ENCODE data around the gene NUSAP1.
A peak's percentile ranks its signal among the peaks of the same experiment; 100 is the strongest.
"Not testable (repeated sequence)": the region's sequence is repeated elsewhere in the genome, so short reads cannot be mapped to it uniquely, and the experiment has no call there.

Gene NUSAP1, protein sequence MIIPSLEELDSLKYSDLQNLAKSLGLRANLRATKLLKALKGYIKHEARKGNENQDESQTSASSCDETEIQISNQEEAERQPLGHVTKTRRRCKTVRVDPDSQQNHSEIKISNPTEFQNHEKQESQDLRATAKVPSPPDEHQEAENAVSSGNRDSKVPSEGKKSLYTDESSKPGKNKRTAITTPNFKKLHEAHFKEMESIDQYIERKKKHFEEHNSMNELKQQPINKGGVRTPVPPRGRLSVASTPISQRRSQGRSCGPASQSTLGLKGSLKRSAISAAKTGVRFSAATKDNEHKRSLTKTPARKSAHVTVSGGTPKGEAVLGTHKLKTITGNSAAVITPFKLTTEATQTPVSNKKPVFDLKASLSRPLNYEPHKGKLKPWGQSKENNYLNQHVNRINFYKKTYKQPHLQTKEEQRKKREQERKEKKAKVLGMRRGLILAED

DNA sequence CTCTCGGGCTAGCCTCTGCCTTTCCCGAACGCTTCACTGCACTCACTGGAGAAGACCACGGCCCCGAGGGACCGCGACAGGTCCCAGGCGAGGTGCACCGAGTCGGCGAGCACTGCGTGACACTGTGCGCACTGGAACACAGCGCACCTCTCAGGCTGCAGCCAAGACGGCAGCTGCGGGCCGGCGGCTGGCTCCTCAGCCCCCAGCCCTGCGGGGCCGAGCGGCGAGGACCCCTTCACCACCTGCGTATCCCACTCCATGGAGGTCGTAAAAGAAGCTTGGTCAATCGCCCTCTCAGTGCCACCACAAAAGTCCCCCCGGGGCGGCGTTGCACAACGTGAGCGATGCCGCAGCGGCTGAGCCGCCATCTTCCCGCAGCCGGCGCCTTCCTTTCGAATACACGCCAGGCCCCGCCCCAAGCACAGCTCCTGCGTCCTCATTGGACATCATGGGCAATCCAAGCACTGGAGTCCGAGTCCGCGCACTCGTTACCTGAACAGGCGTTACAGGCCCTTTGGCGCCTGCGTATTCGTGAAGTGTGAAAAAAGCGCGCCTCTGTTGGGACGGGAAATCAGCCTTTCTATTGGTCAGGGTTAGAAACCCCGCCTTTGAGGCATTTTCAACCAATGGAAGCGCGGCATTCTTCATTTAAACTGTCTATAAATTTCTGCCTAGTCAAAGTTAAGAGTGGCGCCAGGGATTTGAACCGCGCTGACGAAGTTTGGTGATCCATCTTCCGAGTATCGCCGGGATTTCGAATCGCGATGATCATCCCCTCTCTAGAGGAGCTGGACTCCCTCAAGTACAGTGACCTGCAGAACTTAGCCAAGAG is at the start of gene NUSAP1, which contains the start of gene OIP5:
TSS of gene NUSAP1 (plus strand) at position 688 of the 832 bp plus-strand sequence. CDS start at position 765, 77 bp downstream.
TSS of gene OIP5 (minus strand) at position 398 of the 832 bp plus-strand sequence. CDS start at position 368, 30 bp downstream.
- DNase-seq (ENCODE audit: low read depth in 2 of 3, low spot score in 1 of 3) = peak; percentile 95 to 98 (median 98)

DNA sequence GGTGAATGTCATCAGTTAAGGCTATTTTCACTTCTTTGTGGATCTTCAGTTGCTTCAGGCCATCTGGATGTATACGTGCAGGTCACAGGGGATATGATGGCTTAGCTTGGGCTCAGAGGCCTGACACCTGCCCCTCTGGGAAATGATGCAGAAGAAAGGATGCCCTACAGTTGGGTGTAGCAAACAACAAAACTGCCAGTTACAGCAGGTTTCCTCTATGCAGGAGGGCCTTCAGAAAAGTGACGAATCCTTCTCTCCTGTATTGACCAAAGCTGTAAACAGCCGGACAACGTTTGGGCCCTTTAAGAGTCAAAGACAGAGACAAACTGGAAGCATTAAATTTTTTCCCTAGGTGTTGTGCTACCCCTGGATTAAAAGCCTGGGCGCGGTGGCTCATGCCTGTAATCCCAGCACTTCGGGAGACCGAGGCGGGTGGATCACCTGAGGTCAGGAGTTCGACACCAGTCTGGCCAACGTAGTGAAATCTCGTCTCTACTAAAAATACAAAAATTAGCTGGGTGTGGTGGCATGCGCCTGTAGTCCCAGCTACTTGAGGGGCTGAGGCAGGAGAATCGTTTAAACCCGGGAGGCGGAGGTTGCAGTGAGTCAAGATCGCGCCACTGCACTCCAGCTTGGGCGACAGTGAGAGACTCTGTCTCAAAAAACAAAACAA is 49.6 kb upstream of the NUSAP1 start:
- not testable (repeated sequence) for DNase-seq (ENCODE audit: low read depth in 2 of 3, low spot score in 1 of 3)

DNA sequence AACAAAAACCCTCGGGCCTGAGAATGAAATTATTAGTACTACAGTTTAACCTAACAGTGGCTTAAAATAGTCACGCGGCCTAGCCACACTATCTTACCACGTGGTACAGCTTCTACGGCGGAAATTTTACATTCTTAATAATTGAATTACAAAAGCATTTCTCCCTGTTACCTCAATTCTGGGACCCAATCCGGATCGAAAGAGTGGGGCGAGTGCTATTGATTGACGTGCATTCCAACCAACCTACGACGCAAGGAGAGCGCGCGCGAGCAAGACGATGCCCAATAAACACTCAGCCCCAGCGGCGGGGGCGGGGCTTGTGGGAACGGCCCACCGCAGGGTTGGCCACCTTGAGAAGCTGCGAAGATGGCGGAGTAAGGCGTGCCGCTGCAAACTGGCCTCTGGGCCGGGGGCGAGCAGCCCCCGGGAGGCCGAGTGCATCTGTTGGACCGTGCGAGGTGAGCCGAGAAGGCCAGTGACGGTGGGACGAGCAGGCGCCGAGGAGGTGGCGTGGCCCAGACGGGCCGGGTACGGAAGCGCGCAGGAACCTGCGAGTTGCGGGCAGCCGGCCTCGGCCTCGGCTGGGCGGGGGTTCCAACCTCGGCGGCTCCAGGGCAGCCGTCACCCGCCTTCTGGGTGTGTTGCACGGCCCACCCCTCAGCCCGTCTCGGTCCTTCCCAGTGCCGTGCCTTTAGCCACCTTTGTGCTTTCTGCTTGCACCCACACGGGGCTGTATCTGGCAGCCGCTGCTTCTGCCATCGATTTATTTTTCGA is 48.8 kb upstream of the NUSAP1 start:
- DNase-seq (ENCODE audit: low read depth in 2 of 3, low spot score in 1 of 3) = peak; percentile 94 to 98 (median 97)

DNA sequence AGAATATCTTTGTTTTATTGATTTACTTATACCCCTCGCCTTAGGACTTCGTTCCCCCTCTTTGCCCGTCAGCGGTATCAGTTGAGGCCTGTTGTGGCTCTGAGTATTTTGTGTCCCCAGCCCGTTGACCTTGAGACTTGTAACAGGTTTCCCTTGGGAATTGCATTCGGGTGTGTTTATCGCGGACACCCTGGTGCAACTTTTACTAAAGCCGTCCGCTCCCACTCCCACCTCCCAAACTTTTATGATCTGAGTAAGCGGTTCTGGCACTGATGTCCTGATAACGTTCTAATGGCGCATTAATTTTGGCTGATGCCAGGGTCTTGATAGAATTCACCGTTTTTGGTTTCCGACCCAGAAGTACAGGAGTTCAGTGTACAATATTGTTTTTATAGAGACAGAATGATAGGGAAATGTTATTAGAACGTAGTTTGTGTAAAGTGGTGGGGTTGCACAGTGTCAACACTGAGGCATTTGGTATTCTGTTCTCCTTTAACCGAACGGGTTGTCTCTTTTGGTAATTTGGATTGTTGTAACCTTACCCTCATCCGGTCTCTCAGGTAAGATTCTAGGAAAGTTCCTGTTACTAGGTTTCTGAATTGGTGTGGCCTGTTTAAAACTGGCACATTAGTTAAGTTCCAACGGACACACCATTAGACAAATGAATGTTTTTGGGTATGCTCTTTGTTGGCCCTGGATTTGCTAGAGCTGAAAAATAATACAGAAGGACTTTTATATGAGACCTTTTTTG is 48.1 kb upstream of the NUSAP1 start:
- no peak for DNase-seq (ENCODE audit: low read depth in 2 of 3, low spot score in 1 of 3)

DNA sequence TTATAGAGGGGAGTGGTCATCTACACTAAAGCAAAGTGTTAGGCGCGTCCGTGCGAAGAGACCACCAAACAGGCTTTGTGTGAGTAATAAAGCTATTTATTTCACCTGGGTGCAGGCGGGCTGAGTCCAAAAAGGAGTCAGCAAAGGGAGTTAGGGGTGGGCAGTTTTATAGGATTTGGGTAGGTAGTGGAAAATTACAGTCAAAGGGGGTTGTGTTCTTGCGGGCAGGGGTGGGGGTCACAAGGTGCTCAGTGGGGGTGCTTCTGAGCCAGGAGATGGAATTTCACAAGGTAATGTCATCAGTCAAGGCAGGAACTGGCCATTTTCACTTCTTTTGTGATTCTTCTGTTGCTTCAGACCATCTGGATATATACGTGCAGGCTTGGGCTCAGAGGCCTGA is 47.4 kb upstream of the NUSAP1 start:
- DNase-seq (ENCODE audit: low read depth in 2 of 3, low spot score in 1 of 3) = no peak

DNA sequence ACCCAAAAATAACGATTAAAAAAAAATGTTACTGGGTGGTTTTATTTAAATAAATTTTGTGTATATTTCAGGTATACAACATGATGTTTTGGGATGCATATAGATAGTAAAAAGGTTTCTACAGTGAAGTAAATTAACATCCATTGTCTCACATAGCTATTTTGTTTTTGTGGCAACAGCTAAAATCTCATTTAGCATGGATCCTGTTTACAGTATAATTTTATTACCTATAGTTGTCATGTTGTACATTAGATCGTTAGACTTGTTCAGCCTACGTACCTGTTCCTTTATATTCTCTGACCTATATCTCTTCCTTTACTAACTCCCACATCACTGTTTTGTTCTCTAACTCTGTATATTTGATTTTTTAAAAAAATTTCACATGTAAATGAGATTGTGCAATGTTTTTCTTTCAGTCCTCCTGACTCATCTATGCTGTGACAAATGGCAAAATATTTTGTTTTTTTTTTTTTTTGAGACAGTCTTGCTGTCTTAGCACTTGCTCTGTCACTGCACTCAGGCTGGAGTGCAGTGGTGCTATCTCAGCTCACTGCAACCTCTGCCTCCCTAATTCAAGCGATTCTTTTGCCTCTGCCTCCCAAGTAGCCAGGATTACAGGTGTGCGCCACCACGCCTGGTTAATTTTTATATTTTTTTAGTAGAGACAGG is 45.9 kb upstream of the NUSAP1 start:
- no peak for DNase-seq (ENCODE audit: low read depth in 2 of 3, low spot score in 1 of 3)

DNA sequence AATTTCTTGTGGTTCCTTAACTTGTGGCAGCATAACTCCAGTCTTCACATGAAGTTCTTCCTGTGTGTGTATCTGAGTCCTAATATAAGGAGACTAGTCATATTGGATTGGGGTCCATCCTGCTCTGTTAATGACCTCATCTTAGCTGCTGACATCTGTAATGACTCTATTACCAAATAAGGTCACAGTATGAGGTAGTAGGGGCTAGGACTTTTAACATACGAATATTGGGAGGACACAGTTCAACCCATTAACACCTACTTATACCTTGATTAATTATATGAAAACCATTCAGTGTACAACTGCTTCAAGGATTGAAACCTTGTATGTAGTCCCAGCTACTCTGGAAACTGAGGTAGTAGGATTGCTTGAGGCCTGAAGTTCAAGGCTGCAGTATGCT is 44.2 kb upstream of the NUSAP1 start:
- no peak for DNase-seq (ENCODE audit: low read depth in 2 of 3, low spot score in 1 of 3)

DNA sequence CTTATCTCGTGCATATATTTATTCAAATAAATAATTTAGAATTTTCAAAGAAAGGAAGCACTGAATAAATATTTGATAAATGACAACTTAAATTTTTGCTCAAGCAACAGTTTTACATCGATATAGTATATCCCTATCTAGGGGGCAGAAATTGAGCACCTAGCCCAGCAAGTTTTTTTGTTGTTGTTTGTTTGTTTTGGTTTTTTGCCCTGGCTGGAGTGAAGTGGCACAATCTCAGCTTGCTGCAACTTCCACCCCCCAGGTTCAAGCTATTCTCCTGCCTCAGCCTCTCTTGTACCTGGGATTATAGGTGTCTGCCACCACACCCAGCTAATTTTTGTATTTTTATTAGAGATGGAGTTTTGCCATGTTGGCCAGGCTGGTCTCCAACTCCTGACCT is 42.7 kb upstream of the NUSAP1 start:
- no peak for DNase-seq (ENCODE audit: low read depth in 2 of 3, low spot score in 1 of 3)

DNA sequence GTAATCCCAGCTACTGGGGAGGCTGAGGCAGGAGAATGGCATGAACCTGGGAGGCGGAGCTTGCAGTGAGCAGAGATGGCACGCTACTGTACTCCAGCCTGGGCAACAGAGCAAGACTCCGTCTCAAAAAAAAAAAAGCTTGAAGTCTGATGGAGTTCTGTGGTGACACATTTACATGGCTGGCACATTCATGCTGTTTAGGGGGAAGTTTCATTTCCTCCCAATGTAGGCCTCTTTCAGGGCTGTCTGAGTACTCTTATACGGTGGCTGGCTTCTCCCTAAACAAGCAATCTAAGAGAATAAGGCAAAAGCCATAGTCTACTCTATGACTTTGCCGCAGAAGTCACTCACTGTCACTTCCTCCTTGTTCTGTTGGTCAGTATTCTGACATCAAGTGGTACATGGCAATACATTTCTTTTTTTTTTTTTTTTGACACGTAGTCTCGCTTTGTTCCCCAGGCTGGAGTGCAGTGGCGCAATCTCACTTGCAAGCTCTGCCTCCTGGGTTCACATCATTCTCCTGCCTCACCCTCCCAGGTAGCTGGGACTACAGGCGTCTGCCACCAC is 41.5 kb upstream of the NUSAP1 start:
- DNase-seq (ENCODE audit: low read depth in 2 of 3, low spot score in 1 of 3) = no peak

DNA sequence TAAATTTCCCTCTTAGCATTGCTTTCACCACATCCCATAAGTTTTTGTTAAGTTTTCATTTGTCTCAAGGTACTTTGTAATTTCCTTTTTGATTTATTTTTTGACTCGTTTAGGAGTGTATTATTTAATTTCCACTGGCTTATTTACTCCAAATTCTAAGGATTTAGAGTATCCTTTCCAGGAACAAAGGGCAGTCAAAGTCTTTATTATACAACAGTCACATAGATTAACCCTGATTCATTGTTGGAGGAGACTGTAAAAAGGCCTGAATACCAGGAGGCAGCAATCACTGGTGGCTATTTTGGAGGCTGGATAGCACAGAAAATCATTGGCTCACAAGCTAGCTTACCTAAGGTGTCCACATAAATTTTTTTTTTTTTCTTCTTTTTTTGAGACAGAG is 40.2 kb upstream of the NUSAP1 start:
- DNase-seq (ENCODE audit: low read depth in 2 of 3, low spot score in 1 of 3) = no peak

DNA sequence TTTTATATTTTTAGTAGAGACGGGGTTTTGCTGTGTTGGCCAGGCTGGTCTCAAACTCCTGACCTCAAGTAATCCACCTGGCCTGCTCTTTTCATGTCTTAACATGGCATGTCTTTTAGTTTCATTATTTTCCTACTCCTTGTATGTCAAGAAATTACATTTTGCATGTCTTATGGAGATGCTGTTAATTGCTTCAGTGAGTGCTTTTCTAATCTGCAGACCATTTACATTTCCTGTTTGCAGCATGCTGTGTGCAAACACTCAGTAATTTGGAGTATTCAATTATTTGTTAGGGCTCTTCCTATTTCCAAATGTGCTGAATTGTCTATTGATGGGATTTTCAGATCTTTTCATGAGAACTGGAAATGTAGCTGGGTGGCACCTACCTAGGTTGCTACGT is 31.5 kb upstream of the NUSAP1 start:
- DNase-seq (ENCODE audit: low read depth in 2 of 3, low spot score in 1 of 3) = not testable (repeated sequence)

DNA sequence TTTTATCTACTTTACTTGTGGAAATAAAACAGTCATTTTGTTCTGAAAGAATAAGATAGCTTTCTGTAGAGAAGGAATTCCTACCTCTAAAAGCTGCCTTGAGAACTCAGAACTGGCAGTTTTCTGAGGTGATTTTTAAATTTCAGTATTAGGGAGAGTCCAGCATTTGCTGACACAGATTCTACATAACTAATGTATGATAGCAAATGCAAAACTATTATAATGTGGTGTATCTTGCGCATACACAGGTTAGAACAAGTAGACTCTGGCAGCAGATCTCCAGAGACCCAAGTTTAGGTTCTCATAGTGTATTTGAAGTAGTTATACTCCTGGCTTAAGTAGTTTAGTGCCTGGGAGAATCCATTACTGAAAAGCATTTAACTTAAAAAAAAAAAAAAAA is 31.1 kb upstream of the NUSAP1 start:
- no peak for DNase-seq (ENCODE audit: low read depth in 2 of 3, low spot score in 1 of 3)

DNA sequence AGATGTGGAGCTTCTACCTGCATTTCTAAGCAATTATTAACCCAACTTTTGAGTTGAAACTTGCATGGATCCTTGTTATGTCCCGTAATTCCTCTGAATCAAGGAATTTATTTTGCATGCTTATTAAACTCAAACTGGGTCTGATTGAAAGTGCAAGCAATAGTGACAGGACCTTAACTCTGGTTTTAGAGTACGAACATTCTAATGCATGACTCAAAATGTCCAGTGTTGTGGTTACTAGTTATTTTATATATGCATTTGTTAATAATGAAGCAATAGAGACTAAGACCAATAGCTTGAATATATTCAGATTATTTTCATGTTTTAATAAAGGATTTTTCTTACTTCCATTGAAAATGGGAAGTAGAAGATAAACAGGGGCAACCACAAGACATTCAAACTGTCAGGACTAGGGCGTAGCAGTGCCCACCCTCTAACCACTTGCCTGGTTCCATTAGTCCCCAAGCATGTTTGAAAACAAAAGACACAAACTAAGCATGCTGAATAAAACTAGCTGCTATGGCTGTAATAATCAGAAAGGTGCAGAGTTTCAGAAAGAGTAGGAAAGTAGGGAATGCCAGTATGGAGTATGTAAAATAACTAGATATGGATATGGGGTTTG is 28.4 kb upstream of the NUSAP1 start:
- DNase-seq (ENCODE audit: low read depth in 2 of 3, low spot score in 1 of 3) = no peak

DNA sequence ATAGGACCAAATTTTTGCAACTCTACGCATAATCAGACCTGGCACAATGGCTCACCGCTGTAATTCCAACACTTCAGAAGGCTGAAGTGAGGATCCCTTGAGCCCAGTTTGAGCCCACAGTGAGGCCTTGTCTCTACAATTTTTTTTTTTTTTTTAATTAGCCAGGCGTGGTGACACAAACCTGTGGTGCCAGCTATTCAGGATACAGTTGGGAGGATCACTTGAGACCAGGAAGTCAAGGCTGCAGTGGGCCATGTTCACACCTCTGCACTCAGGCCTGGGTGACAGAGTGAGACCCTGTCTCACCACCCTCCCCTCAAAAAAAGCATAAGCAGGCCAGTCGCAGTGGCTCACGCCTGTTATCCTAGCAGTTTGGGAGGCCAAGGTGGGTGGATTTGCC is 25.0 kb upstream of the NUSAP1 start:
- DNase-seq (ENCODE audit: low read depth in 2 of 3, low spot score in 1 of 3) = no peak

DNA sequence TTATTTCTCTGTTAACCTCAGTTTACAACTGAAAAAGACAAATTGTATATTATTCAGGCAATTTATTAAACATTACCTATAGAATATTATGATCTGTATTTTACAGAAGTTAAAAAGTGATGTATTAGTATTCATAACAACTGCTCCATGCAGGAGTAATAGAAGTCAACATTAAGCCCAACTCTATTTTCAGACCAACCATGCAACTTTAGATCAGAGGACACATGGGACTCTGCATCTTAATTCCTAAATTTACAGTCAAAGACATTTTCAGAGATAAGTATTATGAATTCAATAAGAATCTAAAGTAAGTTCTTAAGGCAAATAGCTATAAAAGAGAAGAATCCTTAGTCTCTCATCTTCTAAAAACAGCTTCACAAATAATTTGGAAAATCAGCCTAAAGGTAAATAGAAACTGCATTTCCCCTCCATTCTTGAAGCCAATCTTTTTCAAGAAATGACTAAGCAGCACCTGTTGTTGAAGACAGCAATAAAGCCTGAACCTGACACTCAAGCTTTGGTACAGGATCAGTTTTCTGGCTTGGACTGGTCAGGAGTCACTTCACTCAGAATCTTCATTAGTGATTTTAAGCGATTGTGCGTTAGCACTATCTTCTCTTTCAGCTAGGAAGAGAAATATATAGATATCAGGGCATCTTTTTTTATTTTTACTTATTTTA is 23.3 kb upstream of the NUSAP1 start:
- no peak for DNase-seq (ENCODE audit: low read depth in 2 of 3, low spot score in 1 of 3)

DNA sequence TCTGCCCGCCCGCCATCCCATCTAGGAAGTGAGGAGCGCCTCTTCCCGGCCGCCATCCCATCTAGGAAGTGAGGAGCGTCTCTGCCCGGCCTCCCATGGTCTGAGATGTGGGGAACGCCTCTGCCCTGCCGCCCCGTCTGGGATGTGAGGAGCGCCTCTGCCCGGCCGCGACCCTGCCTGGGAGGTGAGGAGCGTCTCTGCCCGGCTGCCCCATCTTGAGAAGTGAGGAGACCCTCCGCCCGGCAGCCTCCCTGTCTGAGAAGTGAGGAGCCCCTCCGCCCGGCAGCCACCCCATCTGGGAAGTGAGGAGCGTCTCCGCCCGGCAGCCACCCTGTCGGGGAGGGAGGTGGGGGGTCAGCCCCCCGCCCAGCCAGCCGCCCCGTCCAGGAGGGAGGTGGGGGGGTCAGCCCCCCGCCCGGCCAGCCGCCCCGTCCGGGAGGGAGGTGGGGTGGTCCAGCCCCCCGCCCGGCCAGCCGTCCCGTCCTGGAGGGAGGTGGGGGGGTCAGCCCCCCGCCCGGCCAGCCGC is 11.8 kb upstream of the NUSAP1 start:
- DNase-seq (ENCODE audit: low read depth in 2 of 3, low spot score in 1 of 3) = not testable (repeated sequence)

DNA sequence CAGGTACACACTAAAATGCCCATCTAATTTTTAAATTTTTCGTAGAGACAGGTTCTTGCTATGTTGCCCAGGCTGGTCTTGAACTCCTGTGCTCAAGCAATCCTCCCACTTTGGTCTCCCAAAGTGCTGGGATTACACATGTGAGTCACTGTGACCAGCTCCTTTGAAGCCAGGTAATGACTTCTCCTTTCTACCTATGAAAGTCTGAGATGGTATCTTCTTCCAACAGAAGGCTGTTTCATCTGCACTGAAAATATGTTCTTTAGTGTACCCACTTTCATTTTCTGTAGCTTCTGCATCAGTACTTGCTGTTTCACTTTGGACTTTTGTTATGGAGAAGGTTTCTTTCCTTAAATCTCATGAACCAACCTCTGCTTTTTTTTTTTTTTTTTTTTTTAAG is 9.1 kb upstream of the NUSAP1 start:
- no peak for DNase-seq (ENCODE audit: low read depth in 2 of 3, low spot score in 1 of 3)

DNA sequence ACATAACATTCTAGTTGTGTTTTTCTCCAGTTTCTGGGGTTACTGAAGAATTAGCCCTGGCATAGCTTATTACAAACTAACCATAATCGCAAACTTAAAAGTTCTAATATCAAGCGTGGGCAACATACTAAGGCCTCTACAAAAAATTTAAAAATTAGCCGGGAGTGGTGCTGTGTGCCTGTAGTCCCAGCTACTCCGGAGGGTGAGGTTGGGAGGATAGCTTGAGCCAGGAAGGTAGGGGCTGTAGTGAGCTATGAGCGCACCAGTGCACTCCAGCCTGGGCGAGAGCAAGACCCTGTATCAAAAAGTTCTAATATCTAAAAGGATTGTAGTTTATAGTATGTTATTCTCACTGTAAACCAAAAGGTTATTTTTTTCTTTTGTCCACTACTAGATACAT is 1.4 kb upstream of the NUSAP1 start:
- no peak for DNase-seq (ENCODE audit: low read depth in 2 of 3, low spot score in 1 of 3)

Data from stimulated activated CD4-positive, alpha-beta T cell treated with anti-CD3 and anti-CD28 coated beads, Interleukin-12 subunit alpha, Interleukin-12 subunit beta, amount 100 ng/mL, for 48 hours (primary cell).